HG02763 (cell line): ENCODE measurements around the gene LAMA3.

Experiments used
- ATAC-seq: cut with Tn5 transposase; IDR thresholded peaks from one replicate; pipeline ENCODE4 v1.9.1; 2021; ENCODE audit warnings: mild to moderate bottlenecking, moderate library complexity; ENCODE audit not compliant: unreplicated experiment

LAMA3 gene

GRCh38 chr18:23872701-23873550, 183.7 kb downstream of the LAMA3 start:
- ATAC-seq = no peak

DNA sequence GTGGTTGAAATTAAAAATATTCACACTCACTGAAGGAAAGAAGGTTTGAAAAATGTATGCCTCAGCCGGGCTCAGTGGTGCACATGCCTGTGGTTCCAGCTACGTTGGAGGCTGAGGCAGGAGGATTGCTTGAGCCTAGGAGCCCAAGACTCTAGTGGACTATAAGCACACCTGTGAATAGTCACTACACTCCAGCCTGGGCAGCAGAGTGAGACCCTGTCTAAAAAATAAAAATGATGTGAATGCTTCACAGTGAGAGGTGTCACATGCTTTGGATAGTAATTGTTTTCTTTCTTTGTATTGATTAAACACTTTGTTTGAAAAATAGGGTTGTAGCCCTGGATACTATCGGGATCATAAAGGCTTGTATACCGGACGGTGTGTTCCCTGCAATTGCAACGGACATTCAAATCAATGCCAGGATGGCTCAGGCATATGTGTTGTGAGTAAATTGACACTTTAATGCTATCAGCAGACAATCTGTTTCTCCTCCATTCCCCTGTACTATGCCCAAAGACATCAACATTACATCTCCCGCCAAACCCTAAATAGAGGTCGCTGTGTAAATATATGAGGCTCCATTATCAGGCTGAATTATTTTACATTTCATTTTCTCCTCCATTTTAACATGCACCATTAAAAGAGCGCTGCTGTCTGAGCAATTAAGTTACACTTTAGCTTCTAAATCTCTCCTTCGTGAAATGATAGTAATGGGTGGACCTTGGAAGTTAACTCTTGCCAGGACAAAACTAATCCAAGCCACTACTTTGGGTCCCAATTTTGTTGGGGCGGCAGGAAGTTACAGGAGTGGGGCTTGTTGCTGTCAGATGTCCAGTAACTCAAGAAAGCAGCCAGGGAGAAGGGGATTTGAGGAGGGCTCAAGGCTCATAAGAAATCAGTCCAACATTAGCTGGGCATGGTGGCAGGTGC, 187.0 kb downstream of the LAMA3 start:
- ATAC-seq = no peak

DNA sequence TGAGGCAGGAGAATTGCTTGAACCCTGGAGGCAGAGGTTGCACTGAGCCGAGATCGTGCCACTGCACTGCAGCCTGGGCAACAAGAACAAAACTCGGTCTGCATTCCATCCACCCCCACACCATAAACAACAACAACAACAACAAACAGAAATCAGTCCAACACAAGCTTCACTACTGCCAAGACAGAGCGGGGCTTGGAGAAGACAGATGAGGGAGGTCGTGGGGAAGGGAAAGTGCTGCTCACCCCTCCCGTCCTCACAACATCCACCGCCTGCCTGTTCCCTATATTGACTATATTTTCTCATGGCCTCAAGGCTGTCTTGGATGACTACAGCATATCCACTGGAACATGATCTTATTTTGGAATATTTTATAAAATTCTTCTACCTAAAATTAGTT, 187.7 kb downstream of the LAMA3 start:
- ATAC-seq = no peak

- no peak for ATAC-seq
These were observed 188.1 kb downstream of the LAMA3 start for GRCh38 chr18:23877371-23877770.

DNA sequence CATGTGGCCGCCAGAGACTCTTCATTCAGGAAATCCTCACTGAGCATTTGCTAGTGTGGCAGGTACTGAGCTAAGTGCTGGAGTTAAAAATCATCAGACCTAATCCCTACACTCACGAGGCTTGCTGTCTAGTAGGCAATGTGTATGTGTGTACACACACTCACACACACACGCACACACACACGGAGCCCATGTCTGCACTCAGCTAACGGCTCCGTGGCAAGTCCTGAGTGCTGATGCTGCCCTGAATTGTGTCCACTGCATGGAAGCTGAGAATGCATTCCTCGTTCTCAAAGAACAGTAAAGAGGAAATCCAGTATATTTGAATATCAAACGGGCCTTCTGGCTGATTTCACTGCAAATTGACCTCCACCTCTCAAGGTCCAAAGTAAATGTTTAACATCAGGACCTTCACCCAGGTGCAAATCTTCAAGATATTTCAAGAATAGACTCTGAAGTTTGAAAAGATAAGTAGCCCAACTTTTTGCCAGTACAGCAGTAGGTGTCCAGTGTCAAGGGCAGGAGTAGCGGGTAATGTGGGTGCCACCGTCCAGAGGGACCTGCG, 189.2 kb downstream of the LAMA3 start:
- ATAC-seq = no peak

DNA sequence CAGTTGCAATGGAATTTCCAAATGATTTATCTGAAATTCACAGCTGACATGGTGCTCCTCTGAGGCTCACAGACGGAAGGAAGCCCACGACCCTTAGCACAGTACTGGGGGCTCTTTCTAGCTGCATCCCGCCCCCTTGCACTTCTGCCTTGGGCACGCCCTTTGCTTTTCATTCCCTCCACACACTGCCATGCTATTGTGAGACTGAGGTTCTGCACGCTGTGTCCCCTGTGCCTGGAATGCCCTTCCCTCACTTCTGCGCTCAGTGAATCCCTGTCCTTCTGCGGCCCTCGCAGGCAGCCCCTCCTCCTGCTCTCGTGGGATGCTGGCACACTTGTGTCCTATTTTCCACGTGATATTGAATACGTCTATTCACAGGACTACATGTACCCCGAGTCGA, 189.9 kb downstream of the LAMA3 start:
- ATAC-seq = no peak

GRCh38 chr18:23879544-23879943, 190.3 kb downstream of the LAMA3 start:
- ATAC-seq = no peak

DNA sequence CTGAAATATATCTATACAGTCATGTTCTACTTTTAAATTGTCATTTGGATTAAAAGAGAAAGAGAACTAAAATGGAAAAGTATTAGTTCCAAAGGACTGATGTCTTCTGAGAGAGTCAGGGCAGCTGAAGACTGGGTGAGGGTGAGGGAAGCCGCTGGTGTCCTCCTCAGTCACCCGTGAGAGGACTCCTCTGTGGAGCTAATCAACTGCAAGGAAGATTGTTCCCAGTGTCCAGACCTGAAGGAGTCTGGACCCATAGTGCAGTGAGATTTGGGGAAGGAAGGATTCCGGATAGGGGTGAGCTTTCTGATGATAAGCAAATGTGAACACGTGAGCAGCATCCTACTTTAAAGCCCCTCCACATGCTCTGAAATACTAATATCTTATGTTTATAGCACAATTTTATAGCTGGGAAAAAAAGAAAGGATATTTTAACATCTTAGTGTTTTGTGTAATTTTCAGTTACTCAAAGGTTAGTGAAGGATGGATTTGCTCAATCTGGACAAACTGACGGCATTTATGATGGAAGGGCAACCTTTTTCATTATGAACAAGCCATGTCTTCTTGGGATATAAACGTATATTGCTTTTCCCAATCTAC, 190.8 kb downstream of the LAMA3 start:
- ATAC-seq = no peak

- no peak for ATAC-seq
These were observed 191.8 kb downstream of the LAMA3 start for GRCh38 chr18:23880931-23881617.

DNA sequence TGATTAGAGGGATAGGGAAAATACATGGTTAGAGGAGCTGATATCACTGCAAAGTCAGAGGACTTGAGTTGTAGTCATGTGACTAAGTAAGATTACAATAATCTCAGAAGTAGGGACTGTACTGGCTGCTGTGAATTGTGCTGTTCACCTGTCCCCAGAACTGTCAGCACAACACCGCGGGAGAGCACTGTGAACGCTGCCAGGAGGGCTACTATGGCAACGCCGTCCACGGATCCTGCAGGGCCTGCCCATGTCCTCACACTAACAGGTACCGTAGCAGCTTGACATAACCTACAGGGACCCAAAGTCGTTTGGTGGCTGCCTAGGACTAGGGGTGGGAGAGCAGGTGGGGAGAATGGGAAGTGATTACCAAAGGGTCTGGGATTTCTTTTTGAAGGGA, 192.5 kb downstream of the LAMA3 start:
- ATAC-seq = no peak

- no peak for ATAC-seq
These were observed 193.5 kb downstream of the LAMA3 start for GRCh38 chr18:23882616-23883276.

- no peak for ATAC-seq
These were observed 194.1 kb downstream of the LAMA3 start for GRCh38 chr18:23883277-23883790.

- ATAC-seq = no peak
These were observed 195.6 kb downstream of the LAMA3 start for GRCh38 chr18:23884681-23885375.

DNA sequence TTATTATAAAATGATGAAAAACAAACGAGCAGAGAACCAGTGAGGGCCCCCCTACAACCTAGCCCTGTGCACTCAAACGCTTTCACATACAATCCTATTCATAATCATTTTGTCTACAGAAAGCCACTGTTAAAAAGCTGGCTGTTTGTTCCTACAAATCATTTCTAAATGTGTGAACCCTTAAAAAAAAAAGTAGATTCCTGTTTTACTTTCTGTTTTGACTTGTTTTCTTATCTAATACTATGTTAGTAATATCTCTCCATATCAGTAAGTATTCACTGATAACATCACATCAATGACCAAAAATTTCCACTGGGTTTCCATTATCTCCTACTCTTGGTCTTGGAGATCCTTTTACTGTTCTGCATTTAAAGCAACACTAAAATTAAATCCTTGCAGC, 196.5 kb downstream of the LAMA3 start:
- ATAC-seq = no peak

DNA sequence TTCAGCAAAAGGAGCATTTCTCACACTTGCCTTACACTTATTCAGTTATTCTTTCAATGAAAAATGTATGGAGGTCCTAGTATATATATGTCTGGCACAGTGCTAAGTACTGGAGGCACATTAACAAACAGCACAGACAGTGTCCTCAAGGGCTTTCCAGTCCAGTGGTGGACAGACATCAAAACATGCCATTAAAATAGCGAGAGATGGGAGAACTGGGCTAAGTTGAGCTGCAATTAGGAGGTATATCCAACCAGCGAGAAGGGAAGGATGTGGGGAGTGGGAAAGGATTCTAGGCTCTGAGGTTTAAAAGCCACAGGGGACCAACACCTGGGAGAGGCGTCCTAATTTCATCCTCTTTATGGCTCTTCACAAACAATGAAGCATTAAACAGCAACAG, 197.8 kb downstream of the LAMA3 start:
- ATAC-seq = no peak

DNA sequence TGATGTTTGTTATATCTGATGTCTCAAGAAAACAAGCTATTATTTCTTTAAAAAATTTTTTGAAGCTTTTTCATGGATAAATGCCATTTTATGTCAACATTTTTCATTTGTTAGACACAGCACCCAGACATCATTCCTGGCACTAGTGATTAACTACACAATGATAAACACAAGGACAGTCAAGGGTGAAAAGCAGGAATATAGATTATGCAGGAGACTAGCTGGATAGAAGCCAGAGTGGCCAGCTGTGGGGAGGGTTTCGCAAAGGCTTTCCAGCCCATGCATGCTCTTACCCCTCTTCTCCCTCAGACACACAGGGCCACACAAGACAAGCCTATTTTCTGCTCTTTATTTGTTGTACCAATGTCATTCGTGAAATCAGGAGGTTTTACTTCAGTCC, 198.2 kb downstream of the LAMA3 start:
- no peak for ATAC-seq

GRCh38 chr18:23888881-23889280, 199.6 kb downstream of the LAMA3 start:
- no peak for ATAC-seq

DNA sequence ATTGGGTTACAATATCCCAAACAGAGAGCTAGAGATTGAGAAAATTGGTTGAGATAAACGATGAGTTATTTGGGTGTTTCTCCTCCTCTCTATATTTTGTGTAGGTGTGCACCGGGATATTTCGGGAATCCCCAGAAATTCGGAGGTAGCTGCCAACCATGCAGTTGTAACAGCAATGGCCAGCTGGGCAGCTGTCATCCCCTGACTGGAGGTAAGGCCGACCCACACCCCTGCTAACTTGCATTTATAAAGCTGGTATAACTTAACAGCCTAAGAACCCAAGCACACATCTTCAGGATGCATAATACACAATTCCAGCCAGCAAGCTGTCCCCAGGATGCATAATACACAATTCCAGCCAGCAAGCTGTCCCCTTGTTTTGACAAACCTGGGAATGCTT, 200.7 kb downstream of the LAMA3 start:
- ATAC-seq = no peak

DNA sequence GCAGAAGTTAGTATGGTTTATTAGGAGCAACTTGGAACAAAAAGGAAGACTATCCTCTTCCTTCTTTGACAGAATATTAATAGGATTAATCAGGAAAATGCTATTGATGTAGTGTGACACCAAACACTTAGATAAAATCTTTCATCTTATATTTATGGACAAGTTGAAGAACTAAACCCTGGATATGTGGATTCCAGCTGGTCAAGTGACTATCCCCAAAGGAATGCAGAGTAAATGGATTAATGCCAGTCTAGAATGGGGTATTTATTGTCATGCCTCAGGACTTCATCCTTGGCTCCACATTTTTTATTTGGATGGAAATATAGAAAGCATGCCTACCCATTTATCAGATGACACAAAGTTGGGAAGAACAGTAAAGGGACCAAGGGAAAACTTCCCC, 201.3 kb downstream of the LAMA3 start:
- no peak for ATAC-seq
